HEK293 (cell line): ENCODE measurements around the gene CNPPD1.

Source experiments
- CTCF ChIA-PET: fragments of 350-600 bp; formaldehyde crosslinking; extraction: SDS; loops from one replicate; lab custom pipeline; 2021; ENCODE audit warnings: antibody characterized with exemption; lab: Yijun Ruan, JAX
- POLR2A ChIA-PET: fragments of 300-600 bp; formaldehyde crosslinking; extraction: SDS; loops from one replicate; lab custom pipeline; 2020; ENCODE audit warnings: antibody characterized with exemption, inconsistent platforms; lab: Yijun Ruan, JAX
- H3K27ac ChIP-seq: fragments of 200-500 bp; sonication (Bioruptor generic); 2 replicates; pipeline ENCODE4 v1.5.1; 2014; ENCODE audit warnings: low read depth, low read length, control low read depth, inconsistent platforms; ENCODE audit errors: extremely low read depth
- H3K36me3 ChIP-seq, 2 experiments: fragments of 200-500 bp in 1 of 2; sonication (Bioruptor generic) in 1 of 2; 1 replicate in 1 of 2; 2 replicates in 1 of 2; pipeline ENCODE4 v1.5.1; 2014 to 2017; ENCODE audit warnings: inconsistent platforms in 2 of 2, low read length in 2 of 2; ENCODE audit not compliant: control insufficient read depth in 2 of 2, insufficient read depth in 1 of 2
- H3K4me1 ChIP-seq: fragments of 200-500 bp; sonication (Bioruptor generic); 2 replicates; pipeline ENCODE4 v1.5.1; 2014; ENCODE audit warnings: mild to moderate bottlenecking, low read length, inconsistent platforms; ENCODE audit not compliant: control insufficient read depth, insufficient read depth
- H3K4me3 ChIP-seq: 2 replicates; pipeline ENCODE4 v1.5.1; 2011; ENCODE audit warnings: low read depth, mild to moderate bottlenecking, control low read depth, low read length, moderate library complexity
- H3K9me3 ChIP-seq: fragments of 200-500 bp; sonication (Bioruptor generic); 2 replicates; pipeline ENCODE4 v1.5.1; 2014; ENCODE audit warnings: low read depth, low read length, inconsistent platforms; ENCODE audit not compliant: control insufficient read depth, insufficient read depth
- BCL11B ChIP-seq: fragments of 450-650 bp; formaldehyde crosslinking; IDR thresholded peaks from 2 replicates; pipeline ENCODE4 v1.5.1; 2016; ENCODE audit warnings: low read depth, missing biosample characterization, missing genetic modification characterization
- GLIS1 ChIP-seq: fragments of 450-650 bp; formaldehyde crosslinking; IDR thresholded peaks from 2 replicates; pipeline ENCODE4 v1.5.1; 2016; ENCODE audit warnings: missing biosample characterization, missing genetic modification characterization
- HOXD13 ChIP-seq: sonication (generic); formaldehyde crosslinking; IDR thresholded peaks from 2 replicates; pipeline ENCODE4 v1.8.0; 2022; ENCODE audit warnings: missing genetic modification reagents, borderline replicate concordance
- KLF17 ChIP-seq: fragments of 450-650 bp; formaldehyde crosslinking; IDR thresholded peaks from 2 replicates; pipeline ENCODE4 v1.5.1; 2016; ENCODE audit warnings: missing biosample characterization, missing genetic modification characterization
- PATZ1 ChIP-seq: fragments of 450-650 bp; formaldehyde crosslinking; IDR thresholded peaks from 2 replicates; pipeline ENCODE4 v1.5.1; 2016; ENCODE audit warnings: missing biosample characterization, missing genetic modification characterization
- ZNF112 ChIP-seq: fragments of 450-650 bp; formaldehyde crosslinking; IDR thresholded peaks from 2 replicates; pipeline ENCODE4 v1.5.0; 2017; ENCODE audit warnings: missing biosample characterization, missing genetic modification characterization
- ZNF132 ChIP-seq: fragments of 450-650 bp; formaldehyde crosslinking; IDR thresholded peaks from 2 replicates; pipeline ENCODE4 v1.5.1; 2017; ENCODE audit warnings: missing biosample characterization, missing genetic modification characterization, borderline replicate concordance
- ZNF19 ChIP-seq: fragments of 450-650 bp; formaldehyde crosslinking; IDR thresholded peaks from 2 replicates; pipeline ENCODE4; 2016; ENCODE audit warnings: missing biosample characterization, missing genetic modification characterization, low read depth
- ZNF37A ChIP-seq: fragments of 450-650 bp; IDR thresholded peaks from 2 replicates; pipeline ENCODE4 v1.5.1; 2018; ENCODE audit warnings: missing biosample characterization, missing genetic modification characterization
- ZNF394 ChIP-seq: fragments of 450-650 bp; formaldehyde crosslinking; IDR thresholded peaks from 2 replicates; pipeline ENCODE4 v1.5.1; 2016; ENCODE audit warnings: missing biosample characterization, missing genetic modification characterization, mild to moderate bottlenecking, moderate library complexity, borderline replicate concordance
- ZNF416 ChIP-seq: fragments of 450-650 bp; formaldehyde crosslinking; IDR thresholded peaks from 2 replicates; pipeline ENCODE4 v1.5.1; 2016; ENCODE audit warnings: missing biosample characterization, missing genetic modification characterization
- ZNF530 ChIP-seq: fragments of 450-650 bp; formaldehyde crosslinking; IDR thresholded peaks from 2 replicates; pipeline ENCODE4 v1.5.1; 2016; ENCODE audit warnings: low read depth, missing biosample characterization, missing genetic modification characterization
- ZNF571 ChIP-seq: fragments of 450-650 bp; formaldehyde crosslinking; IDR thresholded peaks from 2 replicates; pipeline ENCODE4 v1.5.0; 2017; ENCODE audit warnings: missing biosample characterization, missing genetic modification characterization
- ZNF600 ChIP-seq: fragments of 450-650 bp; formaldehyde crosslinking; IDR thresholded peaks from 2 replicates; pipeline ENCODE4 v1.5.1; 2016; ENCODE audit warnings: missing biosample characterization, missing genetic modification characterization
- ZNF791 ChIP-seq: fragments of 450-650 bp; formaldehyde crosslinking; IDR thresholded peaks from 2 replicates; pipeline ENCODE4 v1.5.1; 2016; ENCODE audit warnings: missing biosample characterization, missing genetic modification characterization
- TF ChIP-seq, protein P1 (sequence below): fragments of 450-650 bp; formaldehyde crosslinking; IDR thresholded peaks from 2 replicates; pipeline ENCODE4 v1.5.1; 2016; ENCODE audit warnings: missing biosample characterization, missing genetic modification characterization
- TF ChIP-seq, protein P2 (sequence below): fragments of 450-650 bp; formaldehyde crosslinking; IDR thresholded peaks from 2 replicates; pipeline ENCODE4 v1.5.1; 2016; ENCODE audit warnings: missing biosample characterization, missing genetic modification characterization, borderline replicate concordance

The CNPPD1 gene

DNA sequence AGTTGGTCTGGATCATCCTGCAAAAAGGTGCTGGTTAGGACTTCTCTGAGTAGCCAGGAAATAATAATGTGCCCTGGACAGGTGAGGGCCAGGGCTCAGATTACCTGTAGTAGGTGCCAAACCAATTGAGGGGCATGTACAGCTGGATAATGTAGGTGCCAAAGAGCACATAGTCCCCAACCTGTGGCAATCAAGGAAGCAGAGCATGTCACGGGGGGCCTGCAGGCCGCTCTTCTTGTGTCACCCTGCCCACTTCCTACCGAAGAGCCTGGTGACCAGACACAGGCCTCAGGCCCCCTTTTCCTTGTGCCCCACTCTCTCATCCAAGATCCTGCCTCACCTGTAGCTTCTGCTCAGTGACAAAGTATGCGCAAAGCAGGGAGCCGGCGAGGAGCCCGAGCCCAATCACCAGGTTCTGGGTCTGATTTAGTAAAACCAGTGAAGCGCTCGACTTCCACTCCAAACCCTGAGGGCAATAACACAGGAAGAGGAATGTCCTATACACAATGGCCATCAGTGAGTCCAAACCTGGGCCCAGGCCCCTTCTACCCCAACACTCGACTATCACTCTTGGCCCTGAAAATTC, 36.9 kb upstream of the CNPPD1 start (continued):
- no peak for TF ChIP-seq ZNF112
- no peak for TF ChIP-seq GLIS1 (tag by site-specific recombination)
- TF ChIP-seq BCL11B, result no peak
- TF ChIP-seq HOXD13, result no peak
- TF ChIP-seq, protein P1, sequence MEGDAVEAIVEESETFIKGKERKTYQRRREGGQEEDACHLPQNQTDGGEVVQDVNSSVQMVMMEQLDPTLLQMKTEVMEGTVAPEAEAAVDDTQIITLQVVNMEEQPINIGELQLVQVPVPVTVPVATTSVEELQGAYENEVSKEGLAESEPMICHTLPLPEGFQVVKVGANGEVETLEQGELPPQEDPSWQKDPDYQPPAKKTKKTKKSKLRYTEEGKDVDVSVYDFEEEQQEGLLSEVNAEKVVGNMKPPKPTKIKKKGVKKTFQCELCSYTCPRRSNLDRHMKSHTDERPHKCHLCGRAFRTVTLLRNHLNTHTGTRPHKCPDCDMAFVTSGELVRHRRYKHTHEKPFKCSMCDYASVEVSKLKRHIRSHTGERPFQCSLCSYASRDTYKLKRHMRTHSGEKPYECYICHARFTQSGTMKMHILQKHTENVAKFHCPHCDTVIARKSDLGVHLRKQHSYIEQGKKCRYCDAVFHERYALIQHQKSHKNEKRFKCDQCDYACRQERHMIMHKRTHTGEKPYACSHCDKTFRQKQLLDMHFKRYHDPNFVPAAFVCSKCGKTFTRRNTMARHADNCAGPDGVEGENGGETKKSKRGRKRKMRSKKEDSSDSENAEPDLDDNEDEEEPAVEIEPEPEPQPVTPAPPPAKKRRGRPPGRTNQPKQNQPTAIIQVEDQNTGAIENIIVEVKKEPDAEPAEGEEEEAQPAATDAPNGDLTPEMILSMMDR (tag by site-specific recombination), result no peak
- TF ChIP-seq ZNF132 (tag by site-specific recombination), result no peak
- TF ChIP-seq ZNF394 (tag by site-specific recombination), result no peak
- TF ChIP-seq ZNF530 (tag by site-specific recombination), result no peak
- no peak for TF ChIP-seq PATZ1 (tag by site-specific recombination)
- no peak for TF ChIP-seq ZNF416 (tag by site-specific recombination)

DNA sequence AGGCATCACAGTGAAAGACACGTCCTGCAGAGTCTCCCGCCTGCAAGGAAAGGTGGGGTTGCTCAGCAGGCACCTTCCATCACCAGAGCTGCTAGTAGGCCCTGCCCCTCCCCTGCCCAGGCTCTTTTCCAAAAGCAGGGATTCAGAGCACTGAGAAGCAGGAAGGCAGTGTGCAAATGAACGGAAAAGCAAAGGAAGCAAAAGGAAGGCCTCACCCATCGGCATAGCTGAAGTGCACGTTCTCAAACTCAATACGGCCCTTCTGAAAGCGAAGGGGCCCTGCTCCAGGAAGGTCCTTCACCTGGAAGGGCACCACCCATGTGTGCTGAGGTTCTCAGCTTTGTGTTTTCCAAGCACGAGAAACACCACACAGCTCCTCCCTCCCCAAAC, 36.3 kb upstream of the CNPPD1 start:
- Histone ChIP-seq H3K36me3 (peaks cover 15 to 84% of the 10 kb centered on the region in 2 experiments; a peak in 2 of 3 replicates), H3K27ac (no peak overlapping the region), H3K4me1 (peaks cover 2% of the 10 kb centered on the region; the same call in 1 of the 2 replicates), H3K9me3 (no peaks in the 10 kb centered on the region), H3K4me3 (no peak overlapping the region)
- POLR2A ChIA-PET, result interaction anchor here (1.4 kb wide), 1 partner anchor 37 kb away, joined by 4 read pairs; no protein-coding TSS in a partner anchor
- TF ChIP-seq ZNF37A (no peak), ZNF791 (tag by site-specific recombination) (no peak), ZNF600 (tag by site-specific recombination) (no peak), ZNF571 (no peak), ZNF19 (tag by site-specific recombination) (no peak), KLF17 (tag by site-specific recombination) (no peak)
- TF ChIP-seq, protein P2, sequence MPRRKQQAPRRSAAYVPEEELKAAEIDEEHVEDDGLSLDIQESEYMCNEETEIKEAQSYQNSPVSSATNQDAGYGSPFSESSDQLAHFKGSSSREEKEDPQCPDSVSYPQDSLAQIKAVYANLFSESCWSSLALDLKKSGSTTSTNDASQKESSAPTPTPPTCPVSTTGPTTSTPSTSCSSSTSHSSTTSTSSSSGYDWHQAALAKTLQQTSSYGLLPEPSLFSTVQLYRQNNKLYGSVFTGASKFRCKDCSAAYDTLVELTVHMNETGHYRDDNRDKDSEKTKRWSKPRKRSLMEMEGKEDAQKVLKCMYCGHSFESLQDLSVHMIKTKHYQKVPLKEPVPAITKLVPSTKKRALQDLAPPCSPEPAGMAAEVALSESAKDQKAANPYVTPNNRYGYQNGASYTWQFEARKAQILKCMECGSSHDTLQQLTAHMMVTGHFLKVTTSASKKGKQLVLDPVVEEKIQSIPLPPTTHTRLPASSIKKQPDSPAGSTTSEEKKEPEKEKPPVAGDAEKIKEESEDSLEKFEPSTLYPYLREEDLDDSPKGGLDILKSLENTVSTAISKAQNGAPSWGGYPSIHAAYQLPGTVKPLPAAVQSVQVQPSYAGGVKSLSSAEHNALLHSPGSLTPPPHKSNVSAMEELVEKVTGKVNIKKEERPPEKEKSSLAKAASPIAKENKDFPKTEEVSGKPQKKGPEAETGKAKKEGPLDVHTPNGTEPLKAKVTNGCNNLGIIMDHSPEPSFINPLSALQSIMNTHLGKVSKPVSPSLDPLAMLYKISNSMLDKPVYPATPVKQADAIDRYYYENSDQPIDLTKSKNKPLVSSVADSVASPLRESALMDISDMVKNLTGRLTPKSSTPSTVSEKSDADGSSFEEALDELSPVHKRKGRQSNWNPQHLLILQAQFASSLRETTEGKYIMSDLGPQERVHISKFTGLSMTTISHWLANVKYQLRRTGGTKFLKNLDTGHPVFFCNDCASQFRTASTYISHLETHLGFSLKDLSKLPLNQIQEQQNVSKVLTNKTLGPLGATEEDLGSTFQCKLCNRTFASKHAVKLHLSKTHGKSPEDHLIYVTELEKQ, result no peak
- CTCF ChIA-PET, result interaction anchor here (0.8 to 1.4 kb wide), 3 partner anchors 68 to 86 kb away, joined by 3 to 4 read pairs (median 3); no protein-coding TSS in a partner anchor
